Activated T-cell treated with anti-CD3 and anti-CD28 coated beads for 4 hours (primary cell): ENCODE data around the gene FHOD3.

Source experiments
- DNase-seq: peaks from one replicate; pipeline ENCODE4 v3.0.0-alpha.2; 2020

FHOD3 gene

GRCh38 chr18:36602620-36603019, 305.1 kb downstream of the FHOD3 start:
- no peak for DNase-seq

- DNase-seq, result no peak
Measured at GRCh38 chr18:36608107-36608506, 310.6 kb downstream of the FHOD3 start.

GRCh38 chr18:36610258-36610657, 312.7 kb downstream of the FHOD3 start:
- DNase-seq, result no peak

- no peak for DNase-seq
Measured at GRCh38 chr18:36610661-36611060, 313.1 kb downstream of the FHOD3 start.

GRCh38 chr18:36613069-36613468, 315.6 kb downstream of the FHOD3 start:
- no peak for DNase-seq

- DNase-seq, result no peak
Measured at GRCh38 chr18:36613810-36614209, 316.3 kb downstream of the FHOD3 start.

- no peak for DNase-seq
Measured at GRCh38 chr18:36620788-36621187, 323.3 kb downstream of the FHOD3 start.

- DNase-seq, result no peak
Measured at GRCh38 chr18:36622610-36623009, 325.1 kb downstream of the FHOD3 start.

GRCh38 chr18:36623091-36623490, 325.6 kb downstream of the FHOD3 start:
- DNase-seq, result no peak

GRCh38 chr18:36623681-36624190, 326.2 kb downstream of the FHOD3 start:
- no peak for DNase-seq

- no peak for DNase-seq
Measured at GRCh38 chr18:36624451-36625167, 327.1 kb downstream of the FHOD3 start.

- DNase-seq, result no peak
Measured at GRCh38 chr18:36625386-36625785, 327.9 kb downstream of the FHOD3 start.

- no peak for DNase-seq
Measured at GRCh38 chr18:36627637-36628036, 330.1 kb downstream of the FHOD3 start.

GRCh38 chr18:36628435-36629137, 331.1 kb downstream of the FHOD3 start:
- DNase-seq, result no peak

- no peak for DNase-seq
Measured at GRCh38 chr18:36629138-36629530, 331.6 kb downstream of the FHOD3 start.

- DNase-seq, result no peak
Measured at GRCh38 chr18:36629836-36630235, 332.3 kb downstream of the FHOD3 start.

- DNase-seq, result no peak
Measured at GRCh38 chr18:36630917-36631316, 333.4 kb downstream of the FHOD3 start.

- DNase-seq, result no peak
Measured at GRCh38 chr18:36633961-36634412, 336.5 kb downstream of the FHOD3 start.

GRCh38 chr18:36634573-36635216, 337.2 kb downstream of the FHOD3 start:
- no peak for DNase-seq

- DNase-seq, result no peak
Measured at GRCh38 chr18:36635414-36636096, 338.0 kb downstream of the FHOD3 start.

GRCh38 chr18:36636237-36636817, 338.8 kb downstream of the FHOD3 start:
- DNase-seq, result no peak

GRCh38 chr18:36638224-36638623, 340.7 kb downstream of the FHOD3 start:
- DNase-seq, result no peak
